Osteocyte (in vitro differentiated cells): ENCODE data around the gene DPPA5. TPM values are rescaled to one million over a fixed set of nuclear protein-coding genes. Genes with fewer than 3 reads are reported as not detected.

Source experiments
- DNase-seq: peaks from one replicate; pipeline ENCODE4 v3.0.0; 2021; ENCODE audit warnings: mixed read lengths; ENCODE audit not compliant: unreplicated experiment; ENCODE audit errors: extremely low spot score
- H3K27ac Mint-ChIP-seq: one replicate; pipeline ENCODE4 v1.8.0; 2021; ENCODE audit warnings: mild to moderate bottlenecking, mixed read lengths; ENCODE audit not compliant: unreplicated experiment
- H3K27me3 Mint-ChIP-seq: one replicate; pipeline ENCODE4 v1.8.0; 2021; ENCODE audit warnings: mixed read lengths; ENCODE audit not compliant: unreplicated experiment
- H3K36me3 Mint-ChIP-seq: one replicate; pipeline ENCODE4 v1.8.0; 2021; ENCODE audit warnings: mixed read lengths; ENCODE audit not compliant: unreplicated experiment
- H3K4me1 Mint-ChIP-seq: one replicate; pipeline ENCODE4 v1.8.0; 2021; ENCODE audit warnings: mixed read lengths; ENCODE audit not compliant: unreplicated experiment
- H3K4me3 Mint-ChIP-seq: one replicate; pipeline ENCODE4 v1.8.0; 2021; ENCODE audit warnings: mild to moderate bottlenecking, moderate library complexity, mixed read lengths; ENCODE audit not compliant: unreplicated experiment
- H3K9me3 Mint-ChIP-seq: one replicate; pipeline ENCODE4 v1.8.0; 2021; ENCODE audit warnings: mixed read lengths; ENCODE audit not compliant: unreplicated experiment
- CTCF ChIP-seq: fragments of 200-600 bp; sonication (generic); IDR thresholded peaks from 2 replicates; pipeline ENCODE4 v1.5.0; 2021; ENCODE audit warnings: antibody characterized with exemption, mild to moderate bottlenecking, moderate library complexity
- total RNA-seq: library from RNA; stranded (reverse); gene quantifications from 2 replicates; pipeline ENCODE4 v1.2.1, GENCODE V29; 2021

Gene DPPA5
- total RNA-seq, 1 donor from 2014 or later = not detected

- no peak for TF ChIP-seq CTCF
- no peaks in the 10 kb centered on the region for H3K9me3 Mint-ChIP-seq
- no peaks in the 10 kb centered on the region for H3K4me1 Mint-ChIP-seq
- peaks cover 7% of the 10 kb centered on the region for H3K27me3 Mint-ChIP-seq
- H3K36me3 Mint-ChIP-seq = no peaks in the 10 kb centered on the region
- no peak overlapping the region for H3K4me3 Mint-ChIP-seq
- no peak overlapping the region for H3K27ac Mint-ChIP-seq
- no peak for DNase-seq
Observed at GRCh38 chr6:73371984-73372383, 17.9 kb upstream of the DPPA5 start.

- Mint-ChIP-seq H3K27ac (no peak within 1 kb of the TSS), H3K4me1 (no peaks in the 10 kb centered on the region), H3K4me3 (no peak within 1 kb of the TSS), H3K27me3 (peaks cover 10% of the 10 kb centered on the region), H3K36me3 (no peaks in the 10 kb centered on the region), H3K9me3 (no peaks in the 10 kb centered on the region)
- DNase-seq = no peak
- no peak for TF ChIP-seq CTCF
Observed at GRCh38 chr6:73369563-73369962, 15.5 kb upstream of the DPPA5 start, which contains the start of gene OOEP. OOEP (minus strand) TSS chr6:73369897; CDS start chr6:73369792, 105 bp downstream.

GRCh38 chr6:73369157-73369556 lies 15.1 kb upstream of the DPPA5 start:
- no peaks in the 10 kb centered on the region for H3K9me3 Mint-ChIP-seq
- H3K4me3 Mint-ChIP-seq = no peak overlapping the region
- DNase-seq = no peak
- peaks cover 10% of the 10 kb centered on the region for H3K27me3 Mint-ChIP-seq
- TF ChIP-seq CTCF = no peak
- H3K27ac Mint-ChIP-seq = no peak overlapping the region
- H3K4me1 Mint-ChIP-seq = no peaks in the 10 kb centered on the region
- H3K36me3 Mint-ChIP-seq = no peaks in the 10 kb centered on the region

GRCh38 chr6:73368675-73369074 lies 14.6 kb upstream of the DPPA5 start:
- Mint-ChIP-seq H3K4me3 (no peak overlapping the region), H3K36me3 (no peaks in the 10 kb centered on the region), H3K27ac (no peak overlapping the region), H3K27me3 (peaks cover 10% of the 10 kb centered on the region), H3K4me1 (no peaks in the 10 kb centered on the region), H3K9me3 (no peaks in the 10 kb centered on the region)
- DNase-seq = no peak
- no peak for TF ChIP-seq CTCF

GRCh38 chr6:73367761-73368355 lies 13.8 kb upstream of the DPPA5 start:
- Mint-ChIP-seq H3K9me3 (no peaks in the 10 kb centered on the region), H3K4me1 (no peaks in the 10 kb centered on the region)
- DNase-seq = no peak

More at GRCh38 chr6:73367761-73368355, 13.8 kb upstream of the DPPA5 start:
- peaks cover 10% of the 10 kb centered on the region for H3K27me3 Mint-ChIP-seq
- H3K4me3 Mint-ChIP-seq = no peak overlapping the region
- no peak for TF ChIP-seq CTCF
- H3K36me3 Mint-ChIP-seq = no peaks in the 10 kb centered on the region
- no peak overlapping the region for H3K27ac Mint-ChIP-seq
